ENCODE data around the gene PSD. TPM values are rescaled to one million over a fixed set of nuclear protein-coding genes. Genes with fewer than 3 reads are reported as not detected.

PSD gene
- total and polyA plus RNA-seq, 4 donors: 0.16 to 1.4 (median 0.29) TPM

Small RNA genes within 50 kb of the gene (microRNA-seq; reads per million reads assigned to microRNA genes)
- gene MIR146B: 1,771 to 4,055 reads per million in 2 donors

Other genes with a start within 250 kb of the PSD start
- not detected for gene ELOVL3, start 192.5 kb downstream of the PSD start, total RNA-seq
- not detected for gene ELOVL3, start 192.5 kb downstream of the PSD start, polyA plus RNA-seq
- gene PITX3, start 177.3 kb downstream of the PSD start, total RNA-seq: not detected
- under 1 TPM in 1 of 2 donors, not detected in 1; 0.13 TPM for gene PITX3, start 177.3 kb downstream of the PSD start, polyA plus RNA-seq
- 10 to 100 TPM; 41.9 to 44.0 TPM for gene GBF1, start 173.3 kb downstream of the PSD start, total RNA-seq
- gene GBF1, start 173.3 kb downstream of the PSD start, polyA plus RNA-seq: 10 to 100 TPM in 1 of 2 donors, 1 to 10 TPM in 1; 7.1 to 23.3 TPM
- 10 to 100 TPM; 48.4 to 63.3 TPM for gene NFKB2, start 23.1 kb downstream of the PSD start, total RNA-seq
- 10 to 100 TPM in 1 of 2 donors, 1 to 10 TPM in 1; 9.8 to 43.4 TPM for gene NFKB2, start 23.1 kb downstream of the PSD start, polyA plus RNA-seq
- 10 to 100 TPM in 1 of 2 donors, 1 to 10 TPM in 1; 8.7 to 12.1 TPM for gene FBXL15, start 2.1 kb upstream of the PSD start, total RNA-seq
- 10 to 100 TPM in 1 of 2 donors, 1 to 10 TPM in 1; 7.0 to 30.5 TPM for gene FBXL15, start 2.1 kb upstream of the PSD start, polyA plus RNA-seq
- 10 to 100 TPM; 40.6 to 48.2 TPM for gene CUEDC2, start 13.8 kb upstream of the PSD start, total RNA-seq
- 10 to 100 TPM; 55.3 to 80.2 TPM for gene CUEDC2, start 13.8 kb upstream of the PSD start, polyA plus RNA-seq
- not detected for gene C10orf95, start 32.8 kb upstream of the PSD start, total RNA-seq
- under 1 TPM in 1 of 2 donors, not detected in 1; 0.36 TPM for gene C10orf95, start 32.8 kb upstream of the PSD start, polyA plus RNA-seq
- gene ACTR1A, start 83.9 kb upstream of the PSD start, total RNA-seq: 10 to 100 TPM; 91.6 to 92.9 TPM
- 10 to 100 TPM; 46.8 to 75.2 TPM for gene ACTR1A, start 83.9 kb upstream of the PSD start, polyA plus RNA-seq
- gene SUFU, start 85.2 kb upstream of the PSD start, total RNA-seq: 10 to 100 TPM; 11.3 to 24.0 TPM
- 1 to 10 TPM; 2.3 to 4.5 TPM for gene SUFU, start 85.2 kb upstream of the PSD start, polyA plus RNA-seq
- 100 to 1,000 TPM; 126 to 189 TPM for gene TRIM8, start 225.7 kb upstream of the PSD start, total RNA-seq
- gene TRIM8, start 225.7 kb upstream of the PSD start, polyA plus RNA-seq: 10 to 100 TPM; 40.6 to 72.4 TPM